T47D (cell line): ENCODE results near the gene KIF17.

Source experiments
- DNase-seq, 2 experiments: peaks; one replicate each; pipeline versions ENCODE4 v3.0.0 to v3.0.0-alpha.2; 2011 to 2012; ENCODE audit warnings: low read depth in 1 of 2, low spot score in 1 of 2
- JUND ChIP-seq: IDR thresholded peaks from 2 replicates; pipeline ENCODE4 v1.6.1; 2012; ENCODE audit warnings: low read depth
- in situ Hi-C: cut with HindIII; loops from 2 replicates; pipeline ENCODE4 v1.10.0; 2016; ENCODE audit warnings: low sequenced_read_pairs, low pct_unique_long_range_greater_than_20kb

KIF17 gene

GRCh38 chr1:20626098-20626427 is 91.7 kb downstream of the KIF17 start:
- in situ Hi-C loops = no loop called here
- DNase-seq = no peak
- no peak for TF ChIP-seq JUND

DNA sequence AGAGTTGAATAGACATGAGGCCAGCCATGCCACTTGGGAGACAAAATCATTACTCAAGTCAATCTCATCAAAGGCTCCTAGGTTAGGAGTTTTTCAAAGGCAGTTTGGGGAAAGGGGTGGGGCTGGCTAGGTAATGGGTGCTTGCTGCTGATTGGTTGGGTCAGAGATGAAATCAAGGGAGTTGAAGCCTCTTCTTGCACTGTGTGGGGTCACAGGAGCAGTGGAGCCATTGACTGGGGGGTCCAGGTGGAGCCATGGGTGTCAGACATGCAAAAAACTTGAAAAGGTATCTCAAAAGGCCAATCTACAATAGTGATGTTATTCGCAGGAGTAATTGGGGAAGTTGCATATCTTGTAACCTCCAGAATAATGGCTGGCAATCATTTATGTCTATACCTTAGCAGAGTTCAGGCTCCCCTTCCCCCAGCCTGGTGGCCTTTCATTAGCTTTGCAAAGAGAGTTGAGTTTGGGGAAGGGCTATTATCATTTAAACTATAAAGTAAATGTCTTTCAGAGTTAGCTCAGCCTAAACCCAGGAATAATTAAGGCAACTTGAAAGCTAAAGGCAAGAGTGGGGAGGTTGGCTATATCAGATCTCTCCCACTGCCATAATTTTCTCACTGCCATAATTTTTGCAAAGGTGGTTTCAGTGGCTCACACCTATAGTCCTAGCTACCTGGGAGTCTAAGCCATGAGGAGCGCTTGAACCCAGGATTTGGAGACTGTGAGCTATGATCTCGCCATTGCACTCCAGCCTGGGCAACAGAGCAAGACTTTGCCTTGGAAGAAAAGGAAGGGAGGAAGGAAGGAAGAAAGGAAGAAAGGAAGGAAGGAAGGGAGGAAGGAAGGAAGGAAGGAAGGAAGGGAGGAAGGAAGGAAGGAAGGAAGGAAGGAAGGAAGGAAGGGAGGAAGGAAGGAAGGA is 92.4 kb downstream of the KIF17 start:
- TF ChIP-seq JUND = no peak
- in situ Hi-C loops = no loop called here
- no peak for DNase-seq

DNA sequence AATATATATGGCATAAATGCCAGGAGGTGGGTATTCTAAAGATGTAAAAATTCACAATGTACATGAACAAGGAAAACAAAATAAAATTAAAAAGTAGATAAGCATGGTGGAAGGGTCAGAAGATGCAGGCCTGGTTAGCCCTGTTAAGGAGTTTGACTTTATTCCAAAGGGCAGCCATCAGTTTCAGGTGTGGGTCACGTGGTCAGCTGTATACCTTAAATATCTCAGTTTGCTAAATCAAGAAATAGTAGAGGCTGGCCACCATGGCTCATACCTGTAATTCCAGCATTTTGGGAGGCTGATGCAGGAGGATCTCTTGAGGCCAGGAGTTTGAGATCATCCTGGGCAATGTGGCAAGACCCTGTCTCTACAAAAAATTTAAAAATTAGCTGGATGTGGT is 93.1 kb downstream of the KIF17 start:
- no peak for TF ChIP-seq JUND
- in situ Hi-C loops = no loop called here
- DNase-seq = no peak

- in situ Hi-C loops = no loop called here
- DNase-seq = no peak
- TF ChIP-seq JUND = no peak
These were observed 96.8 kb downstream of the KIF17 start for GRCh38 chr1:20621012-20621411.

- DNase-seq = no peak
- in situ Hi-C loops = no loop called here
These were observed 97.8 kb downstream of the KIF17 start for GRCh38 chr1:20619999-20620398.

GRCh38 chr1:20618550-20618949 is 99.3 kb downstream of the KIF17 start:
- DNase-seq = no peak
- no peak for TF ChIP-seq JUND
- in situ Hi-C loops = no loop called here

More at GRCh38 chr1:20619999-20620398, 97.8 kb downstream of the KIF17 start:
- TF ChIP-seq JUND = no peak

GRCh38 chr1:20616847-20617487 is 100.8 kb downstream of the KIF17 start:
- DNase-seq = no peak
- in situ Hi-C loops = no loop called here
- no peak for TF ChIP-seq JUND

GRCh38 chr1:20615946-20616846 is 101.6 kb downstream of the KIF17 start:
- no peak for TF ChIP-seq JUND
- no peak for DNase-seq
- in situ Hi-C loops = no loop called here

DNA sequence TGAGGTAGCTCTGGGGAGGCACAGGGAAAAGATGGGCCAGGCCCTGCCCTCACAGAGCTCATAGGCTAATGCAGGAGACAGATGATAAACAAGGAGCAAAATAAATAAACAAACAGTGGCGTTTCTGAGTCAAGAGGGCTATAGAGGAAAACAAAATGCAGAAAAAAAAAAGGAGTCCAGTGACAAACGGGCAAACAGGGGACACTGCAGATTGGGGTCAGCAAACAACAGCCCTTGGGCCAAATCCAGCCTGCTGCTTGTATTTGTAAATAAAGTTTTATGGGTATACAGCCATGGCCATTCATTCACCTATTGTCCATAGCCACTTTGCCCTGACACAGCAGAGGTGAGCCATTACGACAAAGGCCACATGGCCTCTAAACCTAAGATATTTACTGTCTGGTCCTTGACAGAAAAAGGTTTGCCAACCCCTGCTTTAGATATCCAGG is 103.7 kb downstream of the KIF17 start:
- no peak for DNase-seq
- no peak for TF ChIP-seq JUND
- in situ Hi-C loops = no loop called here
